IMR-90 (cell line): ENCODE data around the gene NAA10. TPM values are rescaled to one million over a fixed set of nuclear protein-coding genes. Genes with fewer than 3 reads are reported as not detected.
A peak's percentile ranks its signal among the peaks of the same experiment; 100 is the strongest.

Source experiments
- ATAC-seq: fragments of 200-7000 bp; cut with Tn5 transposase; 2 replicates; pipeline ENCODE4 v1.9.1; 2020; ENCODE audit warnings: low read depth, mild to moderate bottlenecking, moderate library complexity
- BruUV-seq: library from RNA; stranded (reverse); fragments of 400-500 nt; replicated peaks from 2 replicates; lab custom pipeline; 2021; lab: Mats Ljungman, UMichigan
- CTCF ChIA-PET: fragments of 300-600 bp; formaldehyde crosslinking; extraction: SDS; loops from one replicate; lab custom pipeline; 2021; ENCODE audit warnings: antibody characterized with exemption; lab: Yijun Ruan, JAX
- POLR2A ChIA-PET: fragments of 300-600 bp; sonication (Branson Sonifier 250); formaldehyde crosslinking; loops from one replicate; lab custom pipeline; 2022; ENCODE audit warnings: antibody characterized with exemption; ENCODE audit not compliant: unreplicated experiment; lab: Charles Lee
- DNase-seq: peaks from one replicate; pipeline ENCODE4 v3.0.0; 2013
- H2AFZ ChIP-seq: replicated peaks from 2 replicates; pipeline ENCODE3; 2013; ENCODE audit warnings: low read length, mild to moderate bottlenecking; ENCODE audit not compliant: poor library complexity
- H2AK5ac ChIP-seq: 2 replicates; pipeline ENCODE4 v1.6.1; 2013; ENCODE audit warnings: low read depth, low read length, inconsistent platforms
- H2AK9ac ChIP-seq: replicated peaks from 2 replicates; pipeline ENCODE3; 2013; ENCODE audit warnings: mild to moderate bottlenecking, low read depth, low read length, moderate library complexity; ENCODE audit not compliant: poor library complexity
- H2BK120ac ChIP-seq: 2 replicates; pipeline ENCODE4 v1.6.1; 2013; ENCODE audit warnings: low read depth, low read length, inconsistent platforms
- H2BK15ac ChIP-seq: 3 replicates; pipeline ENCODE4 v1.6.1; 2013; ENCODE audit warnings: low read depth, low read length, inconsistent platforms
- H2BK20ac ChIP-seq: 2 replicates; pipeline ENCODE4 v1.6.1; 2013; ENCODE audit warnings: low read depth, mild to moderate bottlenecking, inconsistent platforms, low read length, moderate library complexity
- H2BK5ac ChIP-seq: 2 replicates; pipeline ENCODE4 v1.6.1; 2013; ENCODE audit warnings: mild to moderate bottlenecking, low read depth, low read length, inconsistent platforms; ENCODE audit not compliant: poor library complexity, severe bottlenecking
- H3K14ac ChIP-seq: replicated peaks from 2 replicates; pipeline ENCODE4 v1.6.1; 2013; ENCODE audit warnings: low read depth, low read length, inconsistent platforms
- H3K18ac ChIP-seq: 2 replicates; pipeline ENCODE4 v1.6.1; 2013; ENCODE audit warnings: low read depth, low read length, control low read depth
- H3K23ac ChIP-seq: 2 replicates; pipeline ENCODE4 v1.6.1; 2013; ENCODE audit warnings: low read depth, low read length, inconsistent platforms
- H3K27ac ChIP-seq: 2 replicates; pipeline ENCODE4 v1.5.1; 2013; ENCODE audit warnings: mild to moderate bottlenecking, control low read depth, low read length; ENCODE audit not compliant: insufficient read depth
- H3K27me3 ChIP-seq: 2 replicates; pipeline ENCODE4 v1.6.1; 2013; ENCODE audit warnings: low read length; ENCODE audit not compliant: control insufficient read depth, insufficient read depth
- H3K36me3 ChIP-seq: 2 replicates; pipeline ENCODE4 v1.6.1; 2013; ENCODE audit warnings: low read length, mixed read lengths; ENCODE audit not compliant: control insufficient read depth, insufficient read depth
- H3K4ac ChIP-seq: 2 replicates; pipeline ENCODE4 v1.6.1; 2013; ENCODE audit warnings: low read depth, low read length, inconsistent platforms
- H3K4me1 ChIP-seq: 2 replicates; pipeline ENCODE4 v1.6.1; 2013; ENCODE audit warnings: low read length, mixed read lengths; ENCODE audit not compliant: control insufficient read depth, insufficient read depth
- H3K4me2 ChIP-seq: 2 replicates; pipeline ENCODE4 v1.6.1; 2013; ENCODE audit warnings: low read depth, mild to moderate bottlenecking, control low read depth, low read length, moderate library complexity
- H3K4me3 ChIP-seq: 2 replicates; pipeline ENCODE4 v1.5.1; 2013; ENCODE audit warnings: low read depth, mild to moderate bottlenecking, control low read depth, low read length, moderate library complexity; ENCODE audit not compliant: insufficient read depth
- H3K56ac ChIP-seq: 2 replicates; pipeline ENCODE4 v1.6.1; 2013; ENCODE audit warnings: low read length, inconsistent platforms; ENCODE audit not compliant: insufficient read depth; ENCODE audit errors: extremely low read depth
- H3K79me1 ChIP-seq, 2 experiments: 2 replicates each; pipeline ENCODE4 v1.6.1; 2013; ENCODE audit warnings: low read length in 2 of 2, inconsistent platforms in 1 of 2, low read depth in 1 of 2
- H3K9ac ChIP-seq: 2 replicates; pipeline ENCODE4 v1.6.1; 2013; ENCODE audit warnings: low read depth, low read length, control low read depth
- H3K9me1 ChIP-seq: 2 replicates; pipeline ENCODE4 v1.6.1; 2013; ENCODE audit warnings: low read length, inconsistent platforms; ENCODE audit not compliant: insufficient read depth
- H3K9me3 ChIP-seq: 2 replicates; pipeline ENCODE4 v1.6.1; 2013; ENCODE audit warnings: low read length; ENCODE audit not compliant: control insufficient read depth, insufficient read depth
- H4K20me1 ChIP-seq: 2 replicates; pipeline ENCODE4 v1.6.1; 2013; ENCODE audit warnings: low read length, inconsistent platforms; ENCODE audit not compliant: insufficient read depth
- H4K5ac ChIP-seq: 2 replicates; pipeline ENCODE4 v1.6.1; 2013; ENCODE audit warnings: mild to moderate bottlenecking, low read depth, low read length, control low read depth
- H4K8ac ChIP-seq, 2 experiments: 2 replicates each; pipeline ENCODE4 v1.6.1; 2013; ENCODE audit warnings: low read depth in 2 of 2, low read length in 2 of 2, control low read depth in 1 of 2, inconsistent platforms in 1 of 2
- H4K91ac ChIP-seq: 2 replicates; pipeline ENCODE4 v1.6.1; 2013; ENCODE audit warnings: low read depth, low read length, inconsistent platforms; ENCODE audit not compliant: insufficient read depth
- NFE2L2 ChIP-seq: fragments of 150-350 bp; IDR thresholded peaks from 2 replicates; pipeline ENCODE4 v1.6.1; 2016; ENCODE audit warnings: low read depth, mild to moderate bottlenecking, low read length
- RCOR1 ChIP-seq: IDR thresholded peaks from 2 replicates; pipeline ENCODE4 v1.6.1; 2012; ENCODE audit warnings: mild to moderate bottlenecking, low read length, improper control_type of control experiment; ENCODE audit not compliant: insufficient replicate concordance
- WGBS, 2 experiments: methylation state at CpG; one replicate each; pipeline versions ENCODE4 v1.1.5 to v1.1.7; 2013; ENCODE audit warnings: missing lambda C conversion rate in 2 of 2; ENCODE audit not compliant: insufficient read length in 1 of 2; ENCODE audit errors: extremely low coverage in 2 of 2; 5-methylcytosine and 5-hydroxymethylcytosine counted together
- dilution Hi-C: fragments of 300-500 bp; cut with HindIII; formaldehyde crosslinking; loops from one replicate; pipeline ENCODE4 v1.14.3; 2018; ENCODE audit warnings: low sequenced_read_pairs; ENCODE audit not compliant: unreplicated experiment
- in situ Hi-C: fragments of 300-500 bp; cut with MboI; formaldehyde crosslinking; loops from 3 replicates; pipeline ENCODE4 v1.14.3; 2019; ENCODE audit warnings: low sequenced_read_pairs, inconsistent platforms, mixed read lengths
- intact Hi-C: fragments of 100-400 bp; cut with micrococcal nuclease; formaldehyde crosslinking; loops from 2 replicates; pipeline ENCODE4 v1.10.0; 2022
- polyA plus RNA-seq, 3 experiments: library from polyadenylated mRNA; depleted of rRNA; stranded (reverse); fragments of >200 nt; gene quantifications; 2 replicates each; pipeline ENCODE4 v1.2.3, GENCODE V29; 2012; ENCODE audit warnings: low replicate concordance in 1 of 3
- total RNA-seq: library from RNA; depleted of rRNA; stranded (reverse); fragments of >200 nt; gene quantifications from 2 replicates; pipeline ENCODE4 v1.2.3, GENCODE V29; 2012

NAA10 gene
- total and polyA plus RNA-seq, 2 of the 4 experiments (the other 2 are of a cell fraction) = 98.6 to 172 TPM

GRCh38 chrX:153951683-153952372, 17.0 kb upstream of the NAA10 start:
- intact Hi-C loops (no loop called here), in situ Hi-C loops (no loop called here), dilution Hi-C loops (no loop called here)
- H3K27me3 ChIP-seq = no peaks in the 10 kb centered on the region
- H2BK5ac ChIP-seq = no peak overlapping the region
- no peak overlapping the region for H3K9ac ChIP-seq
- H3K56ac ChIP-seq = no peak overlapping the region
- no peak overlapping the region for H3K27ac ChIP-seq
- peaks cover 4% of the 10 kb centered on the region for H3K4me1 ChIP-seq
- H3K4ac ChIP-seq = no peak overlapping the region
- BruUV-seq = TSS peak; percentile 3
- H2AK9ac ChIP-seq = no peak overlapping the region
- POLR2A ChIA-PET = no interaction called here
- H4K8ac ChIP-seq = no peak overlapping the region
- TF ChIP-seq NFE2L2 (no peak), RCOR1 (no peak)
- H4K91ac ChIP-seq = no peak overlapping the region
- CTCF ChIA-PET = no interaction called here
- H3K18ac ChIP-seq = no peak overlapping the region
- no peak overlapping the region for H3K23ac ChIP-seq
- H3K79me1 ChIP-seq = peaks cover 0 to 6% of the 10 kb centered on the region in 2 experiments; a peak in 1 of 4 replicates
- H3K4me2 ChIP-seq = no peak overlapping the region
- no peak overlapping the region for H2AK5ac ChIP-seq
- H2BK15ac ChIP-seq = no peak overlapping the region
- H3K9me1 ChIP-seq = no peaks in the 10 kb centered on the region
- H2BK20ac ChIP-seq = no peak overlapping the region
- DNase-seq (no peak), ATAC-seq (no peak)
- no peak overlapping the region for H2BK120ac ChIP-seq
- H3K14ac ChIP-seq = no peak overlapping the region
- no peaks in the 10 kb centered on the region for H3K9me3 ChIP-seq
- no peak overlapping the region for H4K5ac ChIP-seq
- WGBS, 2 experiments = 80% methylated on average over 1 of the region's 28 CpGs; no CpG with 5 or more reads in 1 of the 2 experiments
- no peak overlapping the region for H2AFZ ChIP-seq
- H3K4me3 ChIP-seq = no peak overlapping the region
- no peaks in the 10 kb centered on the region for H4K20me1 ChIP-seq
- H3K36me3 ChIP-seq = peaks cover 59% of the 10 kb centered on the region
